ENCODE data around the gene NUSAP1. TPM values are rescaled to one million over a fixed set of nuclear protein-coding genes. Genes with fewer than 3 reads are reported as not detected.

The NUSAP1 gene
- polyA plus RNA-seq, 3 donors: 2.4 to 4.0 (median 3.5) TPM

- TF ChIP-seq CTCF (IDR thresholded peaks at IDR 0.05): no peak
- H3K4me3 ChIP-seq (replicated peaks in 1 of 3; ENCODE audit: low read depth in 2 of 3, low read length in 3 of 3): no peak overlapping the region
- H3K36me3 ChIP-seq (replicated peaks in 1 of 2; ENCODE audit: control insufficient read depth in 1 of 2, insufficient read depth in 2 of 2, low read length in 2 of 2): peaks cover 33 to 57% of the 10 kb centered on the region in 2 donors
- Mint-ChIP-seq H3K9me3 (no peaks in the 10 kb centered on the region), H3K4me3 (no peak overlapping the region), H3K27me3 (ENCODE audit: low read depth in 3 of 3) (no peaks in the 10 kb centered on the region), H3K4me1 (peaks cover 11% of the 10 kb centered on the region), H3K27ac (no peak overlapping the region), H3K36me3 (peaks cover 30 to 50% of the 10 kb centered on the region in 2 donors)
- intact Hi-C loops (cut with micrococcal nuclease): no loop called here
- peaks cover 0 to 8% of the 10 kb centered on the region in 2 donors for H3K4me1 ChIP-seq (ENCODE audit: control insufficient read depth in 1 of 2, insufficient read depth in 2 of 2, low read length in 2 of 2)
- H3K4me2 ChIP-seq (replicated peaks; ENCODE audit: extremely low read depth, low read length, poor library complexity, severe bottlenecking): no peak overlapping the region
- no peak overlapping the region for H2AFZ ChIP-seq (ENCODE audit: insufficient read depth, low read depth, low read length, poor library complexity, severe bottlenecking)
- H3K9ac ChIP-seq (ENCODE audit: insufficient read depth, low read length, poor library complexity, severe bottlenecking): no peak overlapping the region
- no peak overlapping the region for H3K27ac ChIP-seq (ENCODE audit: low read depth in 1 of 2, low read length in 2 of 2)
- no CpG with 5 or more reads among the region's 1 CpG for WGBS (ENCODE audit: insufficient coverage)
- no peaks in the 10 kb centered on the region for H3K9me3 ChIP-seq (replicated peaks in 1 of 2; ENCODE audit: control insufficient read depth in 1 of 2, insufficient read depth in 1 of 2, low read length in 2 of 2)
- H3K27me3 ChIP-seq (ENCODE audit: control insufficient read depth in 2 of 2, insufficient read depth in 2 of 2, low read length in 2 of 2): no peaks in the 10 kb centered on the region
- no peak for DNase-seq
- H3K79me2 ChIP-seq (ENCODE audit: insufficient read depth, low read length): peaks cover 2% of the 10 kb centered on the region
- no peaks in the 10 kb centered on the region for H4K20me1 ChIP-seq (ENCODE audit: insufficient read depth, low read length)
Measured at GRCh38 chr15:41301587-41301986, 31.1 kb upstream of the NUSAP1 start.

- no peak overlapping the region for H3K27ac ChIP-seq (ENCODE audit: low read depth in 1 of 2, low read length in 2 of 2)
- H3K9ac ChIP-seq (ENCODE audit: insufficient read depth, low read length, poor library complexity, severe bottlenecking): no peak overlapping the region
- DNase-seq: no peak
- intact Hi-C loops (cut with micrococcal nuclease): no loop called here
- WGBS (ENCODE audit: insufficient coverage): 71% methylated on average over 1 of the region's 3 CpGs
- H3K27ac Mint-ChIP-seq: peak overlapping the region in 1 of 7 donors; percentile 36
- no peaks in the 10 kb centered on the region for H3K27me3 Mint-ChIP-seq (ENCODE audit: low read depth in 3 of 3)
- H3K9me3 ChIP-seq (replicated peaks in 1 of 2; ENCODE audit: control insufficient read depth in 1 of 2, insufficient read depth in 1 of 2, low read length in 2 of 2): no peaks in the 10 kb centered on the region
- no peaks in the 10 kb centered on the region for H3K27me3 ChIP-seq (ENCODE audit: control insufficient read depth in 2 of 2, insufficient read depth in 2 of 2, low read length in 2 of 2)
- H3K79me2 ChIP-seq (ENCODE audit: insufficient read depth, low read length): no peaks in the 10 kb centered on the region
- no peak overlapping the region for H3K4me3 ChIP-seq (replicated peaks in 1 of 3; ENCODE audit: low read depth in 2 of 3, low read length in 3 of 3)
- no peaks in the 10 kb centered on the region for H3K9me3 Mint-ChIP-seq
- H3K4me3 Mint-ChIP-seq: no peak overlapping the region
- no peaks in the 10 kb centered on the region for H4K20me1 ChIP-seq (ENCODE audit: insufficient read depth, low read length)
- no peak overlapping the region for H2AFZ ChIP-seq (ENCODE audit: insufficient read depth, low read depth, low read length, poor library complexity, severe bottlenecking)
- H3K4me1 Mint-ChIP-seq: peaks cover 11% of the 10 kb centered on the region
- H3K36me3 Mint-ChIP-seq: peaks cover 23 to 31% of the 10 kb centered on the region in 2 donors
- H3K4me2 ChIP-seq (replicated peaks; ENCODE audit: extremely low read depth, low read length, poor library complexity, severe bottlenecking): no peak overlapping the region
- H3K4me1 ChIP-seq (ENCODE audit: control insufficient read depth in 1 of 2, insufficient read depth in 2 of 2, low read length in 2 of 2): peaks cover 0 to 8% of the 10 kb centered on the region in 2 donors
- peaks cover 19 to 42% of the 10 kb centered on the region in 2 donors for H3K36me3 ChIP-seq (replicated peaks in 1 of 2; ENCODE audit: control insufficient read depth in 1 of 2, insufficient read depth in 2 of 2, low read length in 2 of 2)
- no peak for TF ChIP-seq CTCF (IDR thresholded peaks at IDR 0.05)
Measured at GRCh38 chr15:41304149-41304770, 28.4 kb upstream of the NUSAP1 start.

Data from CD14-positive monocyte (primary cell).